HG03439 (cell line): Measurements from ENCODE around the gene MAML3.

Experiments used
- ATAC-seq: cut with Tn5 transposase; IDR thresholded peaks from one replicate; pipeline ENCODE4 v1.9.1; 2021; ENCODE audit warnings: mild to moderate bottlenecking, moderate library complexity; ENCODE audit not compliant: unreplicated experiment

Gene MAML3

DNA sequence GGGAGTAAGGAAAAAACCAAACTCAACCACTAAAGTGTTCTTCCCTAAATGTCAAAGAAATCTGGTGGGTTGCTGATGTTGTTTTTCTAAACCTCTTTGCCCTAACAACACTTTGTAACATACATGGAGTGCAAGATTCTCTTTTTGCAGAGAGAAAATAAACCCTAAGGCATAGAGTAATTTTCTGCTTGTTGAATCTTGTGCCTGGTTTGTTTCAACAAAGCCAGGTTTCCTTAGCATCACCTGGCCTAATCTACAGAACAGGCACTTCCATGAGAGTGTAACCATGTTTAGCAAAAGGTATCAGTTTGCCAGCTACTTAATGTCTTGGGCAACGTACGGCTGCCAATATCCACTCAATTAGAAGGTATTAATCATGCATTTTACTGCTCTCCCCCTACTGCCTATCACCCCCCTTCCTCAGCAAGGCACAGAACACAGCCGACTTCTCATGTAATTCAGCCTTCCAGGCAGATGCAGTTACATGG is 219.2 kb downstream of the MAML3 start:
- no peak for ATAC-seq

DNA sequence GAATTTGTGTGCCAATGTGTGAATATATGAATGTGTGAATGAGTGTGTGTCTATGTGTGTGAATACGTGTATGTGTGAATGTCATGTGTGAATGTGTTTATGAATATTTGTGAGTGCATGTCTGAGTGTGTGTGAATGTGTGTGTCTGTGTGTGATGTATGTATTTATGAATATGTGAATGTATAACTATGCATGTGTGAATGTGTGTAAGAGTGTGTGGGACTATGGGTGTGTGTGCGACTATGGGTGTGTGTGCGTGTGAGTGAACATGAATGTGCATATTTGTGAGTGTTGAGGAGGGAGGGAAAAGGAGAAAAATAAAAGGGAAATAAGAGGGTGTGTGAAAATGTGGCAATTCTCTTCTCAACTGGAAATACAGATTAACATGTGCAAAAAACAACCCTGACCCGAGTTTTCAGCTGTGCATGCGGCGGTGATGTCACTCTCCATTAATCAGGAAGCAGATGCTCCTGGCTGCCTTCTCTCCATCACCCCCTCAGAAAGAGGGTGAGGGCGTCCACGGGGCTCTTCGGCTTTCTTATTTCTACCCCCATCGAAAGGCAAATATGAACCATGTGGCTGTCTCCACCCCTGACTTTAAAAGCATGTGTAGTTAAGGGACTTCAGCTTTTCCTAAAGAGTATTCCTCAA is 219.8 kb downstream of the MAML3 start:
- ATAC-seq: no peak

DNA sequence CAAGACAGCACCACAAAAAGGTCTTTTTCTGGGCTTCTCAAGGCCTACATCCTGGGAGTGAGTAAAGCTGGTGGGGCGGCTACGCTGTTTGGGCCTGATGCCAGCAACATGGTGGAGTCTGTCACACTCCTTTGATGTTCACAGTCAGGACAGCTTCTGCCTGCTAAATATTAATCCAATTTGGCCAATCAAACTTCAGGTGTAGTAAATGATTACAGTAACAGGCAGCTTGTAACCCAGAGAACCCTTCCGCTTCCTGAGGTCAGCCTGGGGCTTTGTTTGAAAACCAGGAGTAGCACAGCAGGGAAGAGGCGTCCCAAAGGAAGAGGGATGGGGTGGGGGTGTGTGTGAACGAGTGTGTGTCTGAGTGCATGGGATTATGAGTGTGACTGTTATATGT is 220.4 kb downstream of the MAML3 start:
- ATAC-seq: no peak

DNA sequence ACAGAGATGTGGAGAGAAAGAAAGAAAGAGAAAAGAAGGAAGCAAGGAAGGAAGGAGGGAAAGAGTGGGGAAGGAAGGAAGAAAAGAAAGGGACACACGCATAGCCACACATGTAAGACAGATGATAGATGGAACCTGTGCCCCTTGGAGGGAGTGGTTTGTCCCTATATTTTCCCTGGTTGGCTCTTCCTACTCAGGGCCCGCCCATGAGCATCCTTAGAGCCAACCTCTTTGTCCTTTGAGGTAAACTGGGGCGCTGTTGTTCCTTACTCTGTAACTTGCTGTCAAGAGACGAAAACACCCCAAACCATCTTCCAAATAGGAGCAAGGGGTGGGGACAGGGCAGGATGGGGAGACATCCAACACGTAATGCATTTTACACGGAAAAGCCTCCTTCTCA is 220.9 kb downstream of the MAML3 start:
- ATAC-seq: no peak

DNA sequence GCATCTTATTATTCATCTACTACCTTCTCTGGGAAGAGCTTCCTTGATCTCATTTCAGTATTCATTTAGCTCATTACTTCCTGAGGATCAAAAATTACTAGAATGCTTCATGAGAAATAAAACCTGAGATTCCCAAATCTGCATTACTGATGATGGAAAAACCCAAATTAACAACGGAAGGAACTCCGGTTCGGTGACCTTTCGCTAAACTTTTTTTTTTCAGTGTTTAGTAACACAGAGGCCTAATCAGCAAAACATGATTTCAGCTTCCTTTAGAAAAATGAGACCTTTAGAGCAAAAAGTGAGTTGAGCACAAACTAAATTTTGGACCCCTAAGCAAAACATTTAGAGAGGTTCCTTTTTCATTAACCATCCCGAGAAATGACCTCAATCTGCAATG is 229.2 kb downstream of the MAML3 start:
- no peak for ATAC-seq

DNA sequence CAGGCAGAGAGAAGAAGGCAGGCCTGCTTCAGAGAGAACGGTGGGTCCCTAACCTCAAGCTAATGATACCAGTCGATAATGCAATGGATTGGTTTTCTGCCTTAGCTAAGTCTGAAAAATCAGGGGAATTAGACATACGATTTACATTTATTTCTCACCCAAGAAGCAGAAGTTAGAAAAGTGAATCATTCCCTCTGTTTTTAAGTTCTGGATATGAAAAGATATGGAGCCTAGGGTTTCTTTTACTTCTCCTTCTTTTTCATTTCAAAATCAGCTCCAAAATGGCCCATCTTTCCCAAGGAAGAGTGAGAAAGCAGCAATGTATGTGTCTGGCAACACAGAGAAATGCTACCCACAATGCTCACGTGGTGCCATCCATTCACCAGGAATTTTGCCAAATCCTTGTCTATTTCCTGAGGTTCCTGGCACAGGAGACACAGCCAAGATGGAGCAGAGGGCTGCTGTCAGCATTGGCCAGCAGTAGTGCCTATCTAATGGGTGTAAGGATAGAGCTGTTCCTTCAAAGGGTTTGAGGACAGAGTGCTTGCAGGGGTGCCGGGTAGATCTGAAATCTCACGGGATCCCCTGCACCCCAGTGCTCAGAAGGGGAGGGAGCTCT is 231.5 kb downstream of the MAML3 start:
- no peak for ATAC-seq

DNA sequence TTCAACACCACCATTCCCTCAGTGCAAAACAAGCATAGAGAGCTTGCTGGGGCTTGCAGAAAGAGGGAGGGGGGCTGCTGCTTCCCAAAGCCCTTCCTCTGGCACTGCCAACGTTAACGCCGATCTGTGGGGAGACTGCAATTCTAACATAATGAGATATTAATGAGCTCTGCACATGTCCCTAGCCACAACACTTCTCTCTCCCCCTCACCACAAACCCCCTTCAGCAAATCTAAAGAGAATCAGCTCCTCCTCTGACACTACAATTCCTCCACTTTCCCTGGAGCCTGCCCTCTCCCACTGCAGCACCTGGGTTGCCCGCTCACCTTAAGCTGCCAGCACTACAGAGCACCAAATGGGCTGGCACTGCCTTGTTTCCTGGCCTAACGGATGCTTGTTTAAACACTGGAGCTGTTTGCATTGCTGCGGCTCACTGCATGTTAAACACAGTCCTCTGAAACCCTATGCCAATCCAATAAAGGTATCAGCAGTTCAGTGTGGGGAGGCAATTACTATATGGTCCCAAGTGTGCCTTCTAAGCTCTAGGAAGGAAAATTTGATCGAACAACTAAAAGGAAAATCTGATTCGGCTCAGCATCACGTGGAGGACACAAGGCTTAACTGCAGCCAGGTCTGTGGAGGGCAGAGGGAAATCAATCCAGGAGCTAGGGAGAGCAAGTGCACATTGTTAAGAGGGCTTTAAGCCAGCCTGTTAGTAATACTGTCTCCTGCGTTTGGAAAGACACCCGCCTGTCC is 232.4 kb downstream of the MAML3 start:
- no peak for ATAC-seq

DNA sequence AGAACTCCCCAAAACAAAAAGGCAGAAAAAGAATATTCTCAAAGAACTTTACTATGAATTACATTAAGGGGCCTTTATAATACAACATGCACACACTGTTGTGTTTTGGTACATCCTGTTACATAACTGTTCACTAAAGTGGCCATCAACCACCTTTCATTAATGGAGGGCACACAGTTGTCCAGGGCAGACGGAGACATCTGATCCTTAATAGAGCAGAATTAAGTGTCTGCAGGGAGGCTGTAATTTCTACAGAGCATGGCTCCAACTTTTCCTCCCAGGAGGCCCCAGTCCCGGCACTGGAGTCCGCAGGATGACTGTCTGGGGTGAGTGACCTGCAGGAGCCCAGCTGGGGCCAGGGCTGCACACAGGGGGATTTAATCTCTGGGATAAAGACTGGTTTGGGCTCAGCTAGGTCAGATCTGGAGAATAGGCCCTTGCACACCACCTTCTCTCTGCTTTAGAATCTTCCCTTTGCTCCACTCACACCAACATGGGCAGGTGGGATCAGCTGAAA is 233.4 kb downstream of the MAML3 start:
- no peak for ATAC-seq

DNA sequence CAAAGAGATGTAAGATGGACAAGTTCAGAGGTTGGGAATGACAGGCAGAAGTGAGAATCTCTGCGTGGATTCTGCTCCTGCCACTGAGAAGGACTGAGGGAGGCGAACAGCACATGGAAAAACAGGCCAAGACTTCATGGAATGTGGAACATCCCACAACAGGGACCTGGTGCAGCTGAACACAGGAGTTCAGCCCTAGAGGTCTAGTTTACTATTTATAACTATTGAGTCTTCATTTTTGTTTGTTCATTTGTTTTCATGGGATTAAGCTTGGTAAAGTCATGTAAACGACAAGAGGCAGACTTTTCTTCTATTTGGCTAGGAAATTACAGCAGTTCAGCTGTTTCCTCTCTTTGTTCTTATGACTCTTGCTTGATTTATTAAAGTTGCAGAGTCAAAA is 234.5 kb downstream of the MAML3 start:
- ATAC-seq: no peak

DNA sequence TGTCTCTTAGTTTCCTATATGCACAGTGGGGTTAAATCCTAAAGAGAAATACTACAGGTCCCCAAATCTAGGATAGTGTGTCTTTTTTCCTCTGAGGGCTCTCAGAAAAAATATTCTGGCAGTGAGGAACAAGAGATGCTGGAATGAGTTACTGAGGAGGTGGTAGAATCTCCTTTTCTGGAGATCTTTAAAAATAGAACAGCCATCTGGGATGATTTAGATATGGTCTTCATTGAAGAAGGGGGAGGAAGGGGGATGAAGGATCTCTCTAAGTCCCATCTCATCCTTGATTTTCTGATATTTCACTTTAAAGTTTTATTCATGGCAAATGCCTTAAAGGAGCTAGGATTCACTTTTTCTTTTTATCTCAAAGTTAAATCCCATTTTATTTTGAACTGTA is 235.0 kb downstream of the MAML3 start:
- no peak for ATAC-seq

DNA sequence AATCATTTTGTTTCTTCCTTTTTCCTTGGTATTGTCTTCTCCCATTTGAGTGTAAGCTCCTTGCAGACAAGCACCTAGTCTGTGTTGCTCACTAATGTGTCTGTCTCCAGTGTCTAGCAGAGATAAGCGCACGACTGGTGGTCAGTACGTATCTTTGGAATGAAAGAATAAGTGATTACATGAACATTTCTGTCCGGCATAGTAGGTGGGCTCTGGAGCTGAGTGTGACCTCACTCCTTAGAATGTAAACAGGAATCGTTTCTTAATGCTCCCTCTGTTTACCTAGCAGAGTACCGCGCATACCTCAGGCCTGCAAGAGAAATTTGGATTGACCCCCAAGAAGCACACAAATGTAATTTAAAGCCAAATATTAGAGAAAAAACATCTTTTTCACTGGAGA is 235.4 kb downstream of the MAML3 start:
- no peak for ATAC-seq

DNA sequence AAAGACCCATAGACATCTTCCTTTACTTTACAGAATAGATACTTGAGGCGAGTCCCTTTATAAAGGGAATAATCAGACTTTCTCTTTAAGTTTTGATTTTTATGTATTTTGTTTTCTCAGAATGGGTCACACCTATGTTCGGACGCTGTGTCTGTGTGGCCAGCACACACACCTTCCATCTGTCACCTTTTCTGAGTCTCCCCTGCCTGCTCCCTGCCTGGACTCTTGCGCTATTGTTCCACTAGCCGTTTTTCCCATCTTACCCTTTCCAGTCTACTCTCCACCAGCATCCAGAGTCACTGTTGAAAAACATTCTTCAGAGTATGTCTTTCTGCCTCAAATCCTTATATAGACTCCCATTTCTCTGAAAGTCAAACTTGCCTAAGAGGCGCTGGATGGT is 236.1 kb downstream of the MAML3 start:
- no peak for ATAC-seq

DNA sequence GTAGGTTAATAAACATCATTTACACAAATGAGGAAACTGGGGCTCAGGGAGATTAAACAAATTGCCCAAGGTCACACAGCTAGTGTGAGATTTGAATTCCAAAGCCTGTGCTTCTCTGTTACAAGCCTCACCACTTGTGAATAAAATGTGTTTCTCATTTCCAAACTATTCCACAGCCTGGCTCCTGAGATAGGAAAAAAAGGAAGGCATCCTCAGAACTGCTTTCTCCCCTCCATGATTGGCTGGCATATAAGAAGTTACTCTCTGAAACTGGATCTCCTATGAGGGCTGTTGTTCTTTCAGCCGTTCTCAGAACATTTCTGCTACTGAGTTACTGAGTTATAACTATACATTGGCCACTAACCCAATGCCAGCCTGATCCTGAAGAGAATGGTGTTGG is 237.9 kb downstream of the MAML3 start:
- no peak for ATAC-seq

DNA sequence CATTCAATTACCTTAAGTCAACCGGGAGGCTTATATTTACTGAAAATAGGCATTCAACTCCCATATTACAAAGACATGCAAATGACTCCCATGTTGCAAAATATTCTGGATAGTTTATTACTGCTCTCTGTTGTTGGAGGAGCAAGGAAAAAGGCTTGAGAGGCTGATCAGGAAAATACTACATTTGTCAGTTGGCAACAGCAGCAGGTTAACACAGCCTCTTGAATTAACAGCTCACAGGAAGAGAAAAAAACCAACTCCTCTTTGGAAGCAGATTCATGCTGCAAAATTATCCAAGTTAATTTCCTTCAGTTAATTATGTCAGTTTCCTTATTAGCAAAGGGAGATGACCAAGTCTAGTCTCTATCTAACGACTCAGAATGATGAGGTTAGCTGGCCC is 238.9 kb downstream of the MAML3 start:
- no peak for ATAC-seq

DNA sequence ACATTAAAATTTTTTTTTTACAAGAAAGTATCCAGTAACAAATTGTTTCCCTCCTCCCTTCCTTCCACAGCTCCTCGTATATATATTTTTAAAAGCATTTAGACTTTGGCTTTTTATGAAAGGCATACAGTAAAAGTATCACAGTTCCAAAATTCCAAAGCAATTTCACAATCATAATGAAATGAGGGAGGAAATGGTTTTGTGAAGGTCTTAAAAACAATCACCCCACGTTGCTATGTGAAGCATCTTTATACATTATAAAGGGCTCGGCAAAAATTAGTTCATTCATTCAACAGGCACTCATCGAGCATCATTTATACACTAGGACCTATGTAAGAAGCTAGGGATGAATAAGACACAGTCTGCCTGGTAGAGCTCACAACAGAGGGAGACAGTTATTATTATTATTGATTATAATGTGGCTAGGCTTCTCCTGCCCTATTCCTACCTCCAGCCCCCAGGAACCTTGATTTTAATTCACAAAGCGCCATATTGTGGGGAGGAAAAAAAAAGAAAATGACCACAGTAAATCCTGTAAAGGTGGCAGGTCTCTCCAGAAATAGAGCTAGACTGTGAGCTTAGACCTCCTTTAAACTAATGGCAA is 239.9 kb downstream of the MAML3 start:
- ATAC-seq: no peak

DNA sequence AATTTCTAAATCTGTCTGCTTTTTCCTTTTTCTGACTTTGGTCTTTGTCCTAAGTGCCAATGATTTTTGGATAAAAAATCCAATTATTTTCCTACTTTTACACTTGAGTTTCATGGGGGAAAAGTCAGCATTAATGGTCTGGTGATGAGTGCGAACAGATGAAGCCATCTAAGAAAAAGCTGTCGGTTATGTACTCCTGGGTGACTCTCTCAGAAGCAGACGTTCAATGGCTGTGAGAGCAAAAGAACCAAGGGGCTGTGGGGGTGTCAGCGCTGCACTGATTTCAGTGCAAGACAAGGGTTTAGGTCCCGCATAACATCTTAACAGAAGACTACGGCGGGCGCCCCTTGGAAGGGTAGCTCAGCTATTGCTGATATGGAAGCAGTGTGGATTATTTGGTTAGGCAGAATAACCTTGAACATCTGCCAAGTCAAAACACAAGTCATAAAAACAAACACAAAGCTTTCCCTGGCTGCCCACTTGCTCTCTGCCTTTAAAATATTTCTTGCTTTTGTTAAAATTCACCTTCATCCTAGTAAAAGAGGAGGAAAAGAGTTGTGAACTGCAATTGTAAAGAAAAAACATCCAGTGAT is 240.5 kb downstream of the MAML3 start:
- ATAC-seq: no peak

DNA sequence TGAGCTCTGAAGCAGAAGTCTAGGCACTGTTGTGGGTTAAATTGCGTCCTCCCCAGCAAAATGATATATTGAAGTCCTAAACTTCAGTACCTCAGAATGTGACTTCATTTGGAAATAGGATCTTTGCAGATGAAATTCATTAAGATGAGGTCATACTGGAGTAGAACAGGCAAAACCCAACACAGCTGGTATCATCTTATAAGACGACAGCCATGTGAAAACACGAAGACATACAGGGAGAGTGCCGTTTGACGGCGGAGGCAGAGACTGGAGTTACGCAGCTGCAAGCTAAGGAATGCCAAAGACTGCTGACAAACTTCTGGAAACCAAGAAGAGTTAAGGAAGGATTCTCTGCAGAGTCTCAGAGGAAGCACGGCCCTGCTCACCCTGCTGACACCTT is 241.5 kb downstream of the MAML3 start:
- no peak for ATAC-seq

DNA sequence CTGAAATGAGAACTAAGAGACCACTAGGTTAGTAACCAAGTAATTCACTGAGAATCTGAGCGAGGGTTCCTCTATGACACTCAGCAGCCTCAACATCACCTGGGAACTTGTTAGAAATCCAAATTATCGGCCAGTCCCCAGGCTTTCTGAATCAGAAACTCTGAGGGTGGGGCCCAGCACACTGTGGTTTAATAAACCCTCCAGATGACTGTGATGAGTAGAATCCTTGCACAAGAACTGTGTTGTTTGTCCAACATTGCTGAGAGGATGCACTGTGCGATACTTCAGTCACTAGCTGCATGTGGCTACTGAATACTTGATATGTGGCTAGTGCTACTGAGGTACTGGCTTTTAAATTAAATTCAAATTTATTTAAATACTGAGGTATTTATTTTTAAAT is 243.9 kb downstream of the MAML3 start:
- no peak for ATAC-seq

DNA sequence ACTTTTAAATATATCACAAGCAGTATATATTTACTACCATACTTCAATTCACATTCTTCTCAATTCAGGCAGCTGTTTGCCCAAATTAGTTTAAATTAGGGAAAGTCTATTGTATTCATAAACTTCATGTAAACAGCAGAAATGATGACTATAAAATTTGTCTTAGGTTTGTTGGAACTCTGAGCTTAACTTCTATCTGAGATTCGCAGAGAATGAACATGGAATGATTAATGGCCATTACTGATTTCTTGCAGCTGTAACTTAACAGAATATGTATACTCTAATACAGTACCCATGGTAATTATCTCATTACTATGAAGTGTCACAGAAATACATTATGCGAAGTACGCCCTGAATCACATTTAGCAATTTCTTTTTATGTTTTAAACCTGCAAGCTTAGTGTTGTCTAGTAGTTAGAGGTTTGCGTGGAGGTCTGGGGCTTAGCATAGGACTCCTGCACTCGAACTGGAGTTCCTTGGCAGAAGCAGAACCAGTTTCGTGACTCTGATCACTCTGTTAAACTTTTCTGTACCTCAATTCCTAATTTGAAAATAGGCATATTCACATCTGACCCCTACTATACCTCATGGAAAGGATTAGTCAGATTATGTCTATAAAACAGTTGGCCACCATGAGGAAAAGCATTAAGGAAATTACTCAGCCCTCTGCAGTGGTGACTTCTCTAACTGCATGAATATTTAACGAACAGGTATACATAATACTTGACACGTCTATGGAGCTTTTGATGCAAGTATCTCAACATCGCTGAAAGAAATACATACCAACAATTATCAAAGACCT is 245.1 kb downstream of the MAML3 start:
- no peak for ATAC-seq
